Ovary (tissue), 3 donors: Measurements from ENCODE around the gene RPP40.

Experiments used
- EP300 ChIP-seq: sonication (generic); formaldehyde crosslinking; IDR thresholded peaks from one replicate; pipeline ENCODE4 v1.6.1; 2017; ENCODE audit warnings: antibody characterized with exemption
- POLR2A ChIP-seq: fragments of 450-650 bp; IDR thresholded peaks from one replicate; pipeline ENCODE4 v1.6.1; 2017; ENCODE audit warnings: antibody characterized with exemption, mild to moderate bottlenecking, moderate library complexity
- TF ChIP-seq, protein P1 (sequence below), 3 donors: fragments of 450-650 bp in 2 of 3; fragments of 200-600 bp in 1 of 3; IDR thresholded peaks; one replicate each; pipeline versions ENCODE4 v1.5.1 to v1.8.0; 2016 to 2022; ENCODE audit warnings: antibody characterized with exemption in 3 of 3, mild to moderate bottlenecking in 1 of 3
- donor health status: DM: no; HTN: no; CAD: no.

DNA sequence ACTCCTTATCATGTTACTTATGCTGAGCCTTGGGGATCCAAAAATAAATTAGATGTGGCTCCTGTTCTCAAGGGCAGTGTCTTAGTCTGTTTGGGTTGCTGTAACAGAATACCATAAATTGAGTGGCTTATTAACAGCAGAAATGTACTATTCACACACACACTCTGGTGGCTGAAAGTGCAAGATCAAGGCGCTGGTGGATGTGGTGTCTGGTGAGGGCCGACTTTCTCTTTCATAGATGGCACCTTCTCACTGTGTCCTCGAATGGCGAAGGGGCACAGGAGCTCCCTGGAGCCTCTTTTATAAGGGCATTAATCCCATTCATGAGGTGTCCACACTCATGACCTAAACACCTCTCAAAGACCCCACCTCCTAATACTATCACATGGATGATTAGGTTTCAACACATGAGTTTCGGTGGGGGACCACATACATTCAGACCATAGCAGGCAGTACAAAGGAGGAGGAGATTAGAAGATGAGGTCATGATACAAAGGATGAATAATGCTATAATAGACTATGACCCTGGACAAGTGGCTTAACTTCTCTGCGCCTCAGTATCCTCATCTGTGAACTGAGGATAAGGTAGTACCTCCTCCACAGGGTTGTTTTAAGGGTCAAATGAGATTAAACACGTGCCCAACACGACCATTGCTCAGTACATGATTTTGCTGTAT lies 34.1 kb downstream of the RPP40 start:
- TF ChIP-seq, protein P1, sequence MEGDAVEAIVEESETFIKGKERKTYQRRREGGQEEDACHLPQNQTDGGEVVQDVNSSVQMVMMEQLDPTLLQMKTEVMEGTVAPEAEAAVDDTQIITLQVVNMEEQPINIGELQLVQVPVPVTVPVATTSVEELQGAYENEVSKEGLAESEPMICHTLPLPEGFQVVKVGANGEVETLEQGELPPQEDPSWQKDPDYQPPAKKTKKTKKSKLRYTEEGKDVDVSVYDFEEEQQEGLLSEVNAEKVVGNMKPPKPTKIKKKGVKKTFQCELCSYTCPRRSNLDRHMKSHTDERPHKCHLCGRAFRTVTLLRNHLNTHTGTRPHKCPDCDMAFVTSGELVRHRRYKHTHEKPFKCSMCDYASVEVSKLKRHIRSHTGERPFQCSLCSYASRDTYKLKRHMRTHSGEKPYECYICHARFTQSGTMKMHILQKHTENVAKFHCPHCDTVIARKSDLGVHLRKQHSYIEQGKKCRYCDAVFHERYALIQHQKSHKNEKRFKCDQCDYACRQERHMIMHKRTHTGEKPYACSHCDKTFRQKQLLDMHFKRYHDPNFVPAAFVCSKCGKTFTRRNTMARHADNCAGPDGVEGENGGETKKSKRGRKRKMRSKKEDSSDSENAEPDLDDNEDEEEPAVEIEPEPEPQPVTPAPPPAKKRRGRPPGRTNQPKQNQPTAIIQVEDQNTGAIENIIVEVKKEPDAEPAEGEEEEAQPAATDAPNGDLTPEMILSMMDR (IDR thresholded peaks at IDR 0.05) = no peak
- no peak for TF ChIP-seq POLR2A
- TF ChIP-seq EP300 = no peak
